Measurements from ENCODE around the gene LENG9.
"Not testable (repeated sequence)": the region's sequence is repeated elsewhere in the genome, so short reads cannot be mapped to it uniquely, and the experiment has no call there.

Gene LENG9

GRCh38 chr19:54478677-54479266 lies 15.2 kb upstream of the LENG9 start:
- DNase-seq (ENCODE audit: low read depth in 2 of 2, low spot score in 1 of 2) = no peak

DNA sequence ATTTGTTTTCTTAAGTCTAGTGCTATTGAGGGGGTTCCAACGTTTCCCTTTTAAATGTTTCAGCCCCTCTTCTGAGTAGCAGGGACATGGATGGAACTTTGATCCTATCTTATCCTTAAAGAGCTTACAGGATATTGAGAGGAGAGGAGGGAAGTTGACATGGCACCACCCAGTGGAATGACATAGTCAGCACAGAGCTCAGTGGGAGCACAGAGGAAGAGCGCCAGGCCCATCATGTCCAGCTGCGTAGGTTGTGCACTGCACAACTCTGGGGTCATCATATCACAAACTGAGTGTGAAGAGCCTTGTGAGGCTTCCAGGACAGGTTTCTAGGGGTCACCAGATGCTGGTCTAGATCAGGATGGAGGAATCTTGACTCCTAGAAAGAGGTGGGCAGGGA lies 14.1 kb upstream of the LENG9 start:
- DNase-seq (ENCODE audit: low read depth in 2 of 2, low spot score in 1 of 2) = no peak

GRCh38 chr19:54475706-54476105 lies 12.1 kb upstream of the LENG9 start:
- DNase-seq (ENCODE audit: low read depth in 2 of 2, low spot score in 1 of 2) = no peak

GRCh38 chr19:54473892-54474372 lies 10.4 kb upstream of the LENG9 start:
- no peak for DNase-seq (ENCODE audit: low read depth in 2 of 2, low spot score in 1 of 2)

DNA sequence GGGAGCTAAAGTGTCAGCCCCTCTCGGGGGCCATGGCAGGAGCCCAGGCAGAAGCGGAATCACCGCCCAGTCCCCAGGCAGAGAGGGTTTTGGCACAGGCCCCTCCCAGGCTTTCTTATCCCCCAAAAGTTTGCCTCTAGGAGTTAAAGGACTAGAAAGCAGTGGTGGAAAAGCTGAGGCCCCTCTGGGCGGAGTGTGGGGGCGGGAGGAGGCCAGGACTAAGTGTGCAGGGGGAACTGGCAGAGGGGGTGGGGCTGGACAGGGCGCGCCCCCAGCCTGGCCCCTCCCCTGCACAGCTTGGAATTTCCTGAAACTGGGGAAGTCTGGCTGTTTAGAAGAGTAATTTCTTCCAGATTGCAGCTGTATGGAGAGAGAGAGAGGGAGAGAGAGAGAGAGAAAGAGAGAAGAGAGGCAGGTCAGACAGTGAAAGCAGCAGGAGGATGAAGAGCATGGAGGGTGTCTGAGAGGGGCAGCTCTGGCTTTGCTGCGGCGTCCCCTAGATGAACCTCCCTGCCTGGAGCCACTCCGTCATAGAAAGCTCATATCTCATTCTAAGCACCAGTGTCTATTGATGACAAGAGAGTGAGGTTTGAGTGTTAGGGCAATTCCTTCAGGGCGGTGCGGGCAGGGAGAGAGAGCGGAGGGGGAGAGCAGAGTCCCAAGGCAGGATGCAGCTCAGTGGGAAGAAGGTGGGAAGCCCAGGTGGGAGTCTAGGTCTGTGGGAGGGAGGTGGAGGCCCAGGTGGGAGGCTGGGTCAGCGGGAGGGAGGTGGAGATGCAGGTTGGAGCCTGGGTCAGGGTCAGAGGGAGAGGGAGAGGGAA lies 9.7 kb upstream of the LENG9 start, which contains the start of gene CDC42EP5:
Gene CDC42EP5 (minus strand): TSS at position 226 of the 821 bp plus-strand sequence. CDS start 7,749 bp downstream, outside the sequence.
- DNase-seq (ENCODE audit: low read depth in 2 of 2, low spot score in 1 of 2) = no peak

DNA sequence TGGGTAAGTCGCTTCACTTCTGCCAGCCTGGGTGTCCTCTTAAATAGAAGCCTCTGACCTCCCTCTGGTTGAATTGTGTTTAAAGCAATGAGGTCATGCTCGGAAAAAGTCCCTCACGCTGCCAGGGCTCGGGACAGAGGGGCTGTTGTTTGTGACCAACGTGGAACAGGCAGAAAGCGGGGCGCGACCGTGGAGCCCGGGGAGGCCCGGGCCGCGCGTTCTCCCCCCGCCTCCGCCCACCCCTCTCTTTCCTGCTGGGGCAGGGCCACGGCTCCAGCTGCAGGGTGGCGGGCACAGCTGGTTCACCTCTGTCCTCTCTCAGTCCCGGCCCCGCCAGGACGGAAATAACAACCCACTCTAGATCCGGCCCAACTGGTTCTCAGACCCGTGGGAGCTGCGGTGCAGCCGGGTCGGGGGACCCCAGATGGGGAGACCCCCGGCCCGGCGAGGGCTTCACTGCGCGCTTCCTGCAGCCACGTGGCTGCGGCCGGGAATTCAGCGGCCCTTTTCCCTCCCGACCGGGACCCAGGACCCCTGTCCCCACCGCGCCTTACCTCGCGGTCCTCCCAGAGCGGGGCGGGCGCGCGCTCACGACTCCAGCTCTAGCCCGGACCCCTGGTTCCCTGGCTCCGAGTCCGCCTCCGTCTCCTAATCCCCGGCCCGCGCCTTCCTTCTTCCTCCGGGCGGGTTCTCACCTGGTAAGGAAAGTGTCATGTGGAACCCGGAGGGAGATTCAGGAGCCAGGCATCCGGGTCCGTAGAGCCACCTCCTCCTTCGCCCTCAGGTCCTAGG lies 7.6 kb upstream of the LENG9 start:
- no peak for DNase-seq (ENCODE audit: low read depth in 2 of 2, low spot score in 1 of 2)

- no peak for DNase-seq (ENCODE audit: low read depth in 2 of 2, low spot score in 1 of 2)
These were observed 6.8 kb upstream of the LENG9 start for GRCh38 chr19:54470276-54470887.

- no peak for DNase-seq (ENCODE audit: low read depth in 2 of 2, low spot score in 1 of 2)
These were observed 5.9 kb upstream of the LENG9 start for GRCh38 chr19:54469496-54469934.

- not testable (repeated sequence) for DNase-seq (ENCODE audit: low read depth in 2 of 2, low spot score in 1 of 2)
These were observed 2.5 kb upstream of the LENG9 start for GRCh38 chr19:54466110-54466480.

DNA sequence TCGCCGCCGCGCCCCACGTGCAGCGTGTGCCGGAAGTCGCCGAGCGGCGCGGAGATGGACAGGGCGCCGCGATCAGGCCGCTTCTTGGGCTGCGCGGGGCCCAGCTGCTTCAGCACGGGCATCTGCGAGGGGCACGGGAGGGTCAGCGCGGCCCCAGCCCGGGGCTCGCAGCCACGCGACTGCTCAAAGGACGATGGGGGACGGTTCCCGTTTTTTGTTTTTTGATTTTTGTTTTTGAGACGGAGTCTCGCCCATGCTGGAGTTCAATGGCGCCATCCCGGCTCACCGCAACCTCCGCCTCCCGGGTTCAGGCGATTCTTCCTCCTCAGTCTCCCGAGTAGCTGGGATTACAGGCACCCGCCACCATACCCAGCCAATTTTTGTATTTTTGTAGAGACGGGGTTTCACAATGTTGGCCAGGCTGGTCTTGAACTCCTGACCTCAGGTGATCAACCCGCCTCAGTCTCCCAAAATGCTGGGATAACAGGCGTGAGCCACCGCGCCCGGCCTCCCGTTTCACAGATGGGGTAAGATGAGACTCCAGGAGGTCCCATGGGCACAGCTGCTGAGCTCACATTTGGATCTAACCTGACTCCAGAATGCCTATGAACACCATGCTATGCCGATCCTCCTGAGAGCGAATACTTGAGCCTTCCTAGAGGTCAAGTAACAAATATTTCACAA lies 2.0 kb upstream of the LENG9 start:
- no peak for DNase-seq (ENCODE audit: low read depth in 2 of 2, low spot score in 1 of 2)

GRCh38 chr19:54464630-54465425 lies 1.2 kb upstream of the LENG9 start:
- DNase-seq (ENCODE audit: low read depth in 2 of 2, low spot score in 1 of 2) = peak in 1 of 2 donors; percentile 32

- peak; percentile 54 to 62 for DNase-seq (ENCODE audit: low read depth in 2 of 2, low spot score in 1 of 2)
These were observed 559 bp upstream of the LENG9 start for GRCh38 chr19:54464044-54464629.

DNA sequence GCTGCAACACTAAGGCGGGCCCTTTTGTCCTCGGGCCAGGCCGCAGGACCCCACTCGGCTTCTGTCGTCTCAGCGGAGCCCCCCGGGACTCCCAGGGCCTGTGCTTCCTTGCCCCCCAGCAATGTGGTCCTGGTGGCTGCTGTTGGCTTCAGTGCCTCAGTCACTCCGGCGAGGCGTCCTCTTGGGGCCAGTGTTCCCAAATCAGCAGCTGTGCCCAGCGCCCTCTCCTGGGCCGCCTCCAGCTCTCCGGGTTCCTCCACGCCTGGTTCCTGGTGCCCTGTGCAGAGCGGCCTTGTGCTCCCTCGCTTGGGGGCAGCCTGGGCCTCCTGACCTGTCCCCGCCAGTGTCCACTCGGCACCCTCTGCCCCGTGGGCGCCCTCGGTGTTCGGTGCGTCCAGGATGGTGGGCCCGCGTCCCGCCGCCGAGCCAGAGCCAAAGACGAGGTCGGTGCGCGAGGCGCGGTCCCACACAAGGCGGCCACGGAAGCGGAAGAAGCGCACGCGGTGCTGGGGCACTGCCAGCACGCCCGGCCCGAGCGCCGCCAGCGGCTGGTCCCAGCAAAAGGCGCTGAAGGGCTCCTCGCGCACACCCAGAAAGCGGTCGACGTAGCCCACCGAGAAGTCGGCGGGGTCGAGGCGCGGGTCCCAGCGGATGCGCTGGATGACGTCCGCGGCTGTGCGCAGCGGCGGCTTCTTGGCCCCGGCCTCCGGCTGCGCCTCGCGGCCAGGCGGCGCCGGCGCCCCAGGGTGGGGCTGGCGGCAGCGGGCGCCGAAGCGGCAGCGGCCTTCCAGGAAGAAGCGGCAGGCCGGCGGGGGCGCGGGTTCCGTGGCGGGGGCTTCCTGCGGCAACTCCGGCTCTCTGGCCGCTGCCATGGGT lies 685 bp downstream of the LENG9 start:
- DNase-seq (ENCODE audit: low read depth in 2 of 2, low spot score in 1 of 2) = peak in 1 of 2 donors; percentile 33

- no peak for DNase-seq (ENCODE audit: low read depth in 2 of 2, low spot score in 1 of 2)
These were observed 1.4 kb downstream of the LENG9 start for GRCh38 chr19:54462047-54462654.

DNA sequence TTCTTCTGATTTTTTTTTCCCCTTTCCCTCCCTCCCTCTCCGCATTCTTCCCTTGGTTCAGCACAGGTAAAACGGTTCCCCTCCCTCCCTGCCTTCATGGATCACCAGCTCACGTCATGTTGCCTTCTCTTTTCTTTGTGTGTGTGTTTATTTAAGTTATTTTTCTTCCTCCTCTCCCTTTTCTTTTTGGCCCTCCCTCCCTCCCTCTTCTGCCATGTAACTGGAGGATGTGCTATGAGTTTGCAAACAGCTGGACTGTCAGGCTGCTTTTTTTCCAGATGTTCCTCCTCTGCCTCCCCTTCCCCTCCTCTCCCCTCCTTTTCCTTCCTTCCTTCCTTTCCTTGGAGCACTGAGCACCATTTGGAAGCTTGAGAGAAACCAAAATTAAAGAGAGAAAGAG lies 2.0 kb downstream of the LENG9 start:
- no peak for DNase-seq (ENCODE audit: low read depth in 2 of 2, low spot score in 1 of 2)

DNA sequence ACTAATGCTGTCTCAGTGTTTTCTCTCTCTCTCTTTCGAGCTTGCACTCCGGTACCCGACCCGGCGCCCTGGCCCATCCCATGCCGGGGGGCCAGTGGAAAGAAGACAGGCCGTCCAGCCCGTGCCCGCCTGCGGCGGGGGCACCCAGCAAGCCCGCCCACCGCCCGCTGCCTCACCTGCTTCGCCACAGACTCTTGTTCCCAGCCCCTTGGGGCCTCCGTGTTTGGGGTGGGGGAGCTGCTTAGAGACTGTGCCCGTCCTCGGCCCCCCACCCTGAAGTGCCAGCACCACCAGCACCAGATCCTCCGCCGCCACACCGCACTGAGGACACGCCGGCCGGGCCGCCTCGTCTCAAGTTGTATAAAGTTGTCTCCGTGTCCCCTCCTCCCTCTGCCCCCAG lies 2.4 kb downstream of the LENG9 start:
- no peak for DNase-seq (ENCODE audit: low read depth in 2 of 2, low spot score in 1 of 2)

DNA sequence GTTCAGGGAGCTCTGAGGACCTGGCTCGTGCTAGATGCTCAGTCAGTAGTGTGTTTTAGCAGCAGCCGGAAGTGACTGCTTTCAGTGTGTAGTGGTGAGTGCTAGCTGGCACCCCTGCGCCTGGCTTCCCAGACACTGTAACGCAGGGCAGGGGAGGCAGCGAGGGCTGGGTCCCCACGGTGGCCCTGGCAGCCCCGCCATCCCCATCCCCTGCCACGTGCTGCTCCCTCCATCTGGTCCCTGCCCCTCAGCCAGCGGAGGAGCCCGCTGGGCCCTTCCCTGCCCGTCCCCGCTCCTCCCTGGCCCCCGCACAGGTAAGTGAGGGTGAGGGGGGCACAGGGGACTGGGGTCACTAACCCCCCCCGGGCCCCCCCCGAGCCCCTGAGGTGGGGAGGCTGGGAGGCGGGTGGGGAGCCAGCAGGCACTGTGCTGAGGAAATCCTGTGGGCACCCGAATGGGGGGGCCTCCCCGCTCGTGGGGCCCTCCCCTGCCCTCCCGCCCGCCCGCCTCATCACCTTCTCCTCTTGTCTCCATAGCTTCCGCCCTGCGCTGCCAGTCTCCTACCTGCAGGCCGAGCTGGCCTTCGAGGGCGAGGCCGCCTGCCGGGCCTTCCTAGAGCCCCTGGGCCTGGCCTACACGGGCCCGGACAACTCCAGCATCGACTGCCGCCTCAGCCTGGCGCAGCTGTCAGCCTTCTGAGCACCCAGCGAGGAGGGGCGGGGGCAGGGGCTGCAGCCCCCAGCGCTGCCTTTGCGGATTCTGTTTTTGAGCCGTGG lies 3.2 kb downstream of the LENG9 start:
- no peak for DNase-seq (ENCODE audit: low read depth in 2 of 2, low spot score in 1 of 2)

Measured in stimulated activated CD8-positive, alpha-beta memory T cell treated with anti-CD3 and anti-CD28 coated beads, Interleukin-4, amount 100 ng/mL, for 4 hours (primary cell).